GM19238 (cell line): ENCODE results near the gene MRPL50.

Experiments used
- DNase-seq: peaks from one replicate; pipeline ENCODE4 v3.0.0; 2011; ENCODE audit warnings: low spot score; ENCODE audit not compliant: insufficient read length

MRPL50 gene

GRCh38 chr9:101380295-101380694 lies 18.1 kb downstream of the MRPL50 start:
- DNase-seq, result no peak

GRCh38 chr9:101376111-101376848 lies 22.1 kb downstream of the MRPL50 start:
- no peak for DNase-seq

- no peak for DNase-seq
Measured at GRCh38 chr9:101375546-101375945, 22.9 kb downstream of the MRPL50 start.

GRCh38 chr9:101372327-101373118 lies 25.9 kb downstream of the MRPL50 start:
- no peak for DNase-seq

- DNase-seq, result no peak
Measured at GRCh38 chr9:101371813-101372212, 26.6 kb downstream of the MRPL50 start.

- no peak for DNase-seq
Measured at GRCh38 chr9:101369884-101370531, 28.4 kb downstream of the MRPL50 start.

- no peak for DNase-seq
Measured at GRCh38 chr9:101369286-101369685, 29.1 kb downstream of the MRPL50 start.

GRCh38 chr9:101367323-101367722 lies 31.1 kb downstream of the MRPL50 start:
- DNase-seq, result no peak

GRCh38 chr9:101366038-101366756 lies 32.2 kb downstream of the MRPL50 start:
- no peak for DNase-seq

- DNase-seq, result no peak
Measured at GRCh38 chr9:101365181-101365580, 33.2 kb downstream of the MRPL50 start.

GRCh38 chr9:101362450-101362849 lies 36.0 kb downstream of the MRPL50 start:
- DNase-seq, result no peak

GRCh38 chr9:101360647-101361046 lies 37.8 kb downstream of the MRPL50 start:
- DNase-seq, result no peak

GRCh38 chr9:101359679-101360078 lies 38.7 kb downstream of the MRPL50 start:
- no peak for DNase-seq

- DNase-seq, result no peak
Measured at GRCh38 chr9:101356619-101357018, 41.8 kb downstream of the MRPL50 start.

GRCh38 chr9:101354765-101355708 lies 43.4 kb downstream of the MRPL50 start:
- DNase-seq, result no peak

- DNase-seq, result no peak
Measured at GRCh38 chr9:101354143-101354764, 44.2 kb downstream of the MRPL50 start.

- no peak for DNase-seq
Measured at GRCh38 chr9:101353683-101354082, 44.7 kb downstream of the MRPL50 start.

GRCh38 chr9:101352892-101353463 lies 45.4 kb downstream of the MRPL50 start:
- DNase-seq, result no peak

GRCh38 chr9:101350285-101350684 lies 48.1 kb downstream of the MRPL50 start:
- DNase-seq, result no peak

GRCh38 chr9:101342595-101342994 lies 55.8 kb downstream of the MRPL50 start:
- DNase-seq, result no peak
